ENCODE data around the gene PLEKHF1. TPM values are rescaled to one million over a fixed set of nuclear protein-coding genes. Genes with fewer than 3 reads are reported as not detected.

The PLEKHF1 gene
- 0.23 TPM for total RNA-seq (2013)
- polyA plus RNA-seq = under 1 TPM; 0.11 to 0.29 (median 0.26) TPM
- polyA minus RNA-seq = 0.42 and 0.80 TPM in 2 replicates
- total RNA-seq = 0 to 0.48 (median 0.25) reads per million in 11 experiments

- Histone ChIP-seq H3K9ac (ENCODE audit: insufficient read depth, low read length, poor library complexity, severe bottlenecking) (peak within 1 kb of the TSS; percentile 53), H3K27me3 (ENCODE audit: control insufficient read depth in 2 of 2, insufficient read depth in 2 of 2, low read length in 2 of 2) (peaks cover 0 to 11% of the 10 kb centered on the region in 2 donors), H3K4me1 (ENCODE audit: control insufficient read depth in 1 of 2, insufficient read depth in 2 of 2, low read length in 2 of 2) (peaks cover 10 to 16% of the 10 kb centered on the region in 2 donors), H4K20me1 (ENCODE audit: insufficient read depth, low read length) (no peaks in the 10 kb centered on the region), H3K9me3 (replicated peaks in 1 of 2; ENCODE audit: control insufficient read depth in 1 of 2, insufficient read depth in 1 of 2, low read length in 2 of 2) (no peaks in the 10 kb centered on the region), H3K4me2 (replicated peaks; ENCODE audit: extremely low read depth, low read length, poor library complexity, severe bottlenecking) (peak within 1 kb of the TSS; percentile 98), H3K36me3 (replicated peaks in 1 of 2; ENCODE audit: control insufficient read depth in 1 of 2, insufficient read depth in 2 of 2, low read length in 2 of 2) (no peaks in the 10 kb centered on the region), H3K79me2 (ENCODE audit: insufficient read depth, low read length) (no peaks in the 10 kb centered on the region), H3K4me3 (replicated peaks in 1 of 3; ENCODE audit: low read depth in 2 of 3, low read length in 3 of 3) (peak within 1 kb of the TSS; percentile 46 to 79 (median 47)), H2AFZ (ENCODE audit: insufficient read depth, low read depth, low read length, poor library complexity, severe bottlenecking) (peak within 1 kb of the TSS; percentile 91), H3K27ac (ENCODE audit: low read depth in 1 of 2, low read length in 2 of 2) (no peak within 1 kb of the TSS)
- under 1% methylated on average over 75 of the region's 75 CpGs for WGBS (ENCODE audit: insufficient coverage)
- H3K4me3 Mint-ChIP-seq = peak within 1 kb of the TSS; percentile 72 to 86
- peaks cover 3 to 24% (median 12%) of the 10 kb centered on the region in 3 donors for H3K27me3 Mint-ChIP-seq (ENCODE audit: low read depth in 3 of 3)
- peaks cover 20% of the 10 kb centered on the region for H3K4me1 Mint-ChIP-seq
- H3K9me3 Mint-ChIP-seq = peaks cover 0 to 2% (median 0%) of the 10 kb centered on the region in 7 donors
- peak within 1 kb of the TSS in 4 of 7 donors; percentile 11 to 66 (median 20) for H3K27ac Mint-ChIP-seq
- no peaks in the 10 kb centered on the region for H3K36me3 Mint-ChIP-seq
- intact Hi-C loops (cut with micrococcal nuclease) = loop anchor here (5.0 kb wide), 1 partner anchor 53 kb away; no protein-coding TSS in a partner anchor
- DNase-seq = peak; percentile 68 to 75 (median 75)
- no peak for TF ChIP-seq CTCF (IDR thresholded peaks at IDR 0.05)
Observed at GRCh38 chr19:29665215-29665825, at the start of gene PLEKHF1. TSS of gene PLEKHF1 (plus strand) at chr19:29665461. CDS start at chr19:29673840, 8,379 bp downstream.

GRCh38 chr19:29615891-29616425, 49.3 kb upstream of the PLEKHF1 start:
- Mint-ChIP-seq H3K27me3 (ENCODE audit: low read depth in 3 of 3) (peaks cover 3 to 9% (median 6%) of the 10 kb centered on the region in 3 donors), H3K4me1 (peaks cover 1% of the 10 kb centered on the region), H3K36me3 (peaks cover 47 to 56% of the 10 kb centered on the region in 2 donors), H3K4me3 (no peak overlapping the region), H3K27ac (peak overlapping the region in 2 of 7 donors; percentile 46 to 47), H3K9me3 (no peaks in the 10 kb centered on the region)
- no peak overlapping the region for H3K9ac ChIP-seq (ENCODE audit: insufficient read depth, low read length, poor library complexity, severe bottlenecking)
- no peaks in the 10 kb centered on the region for H3K79me2 ChIP-seq (ENCODE audit: insufficient read depth, low read length)
- H4K20me1 ChIP-seq (ENCODE audit: insufficient read depth, low read length) = no peaks in the 10 kb centered on the region
- peaks cover 50 to 60% of the 10 kb centered on the region in 2 donors for H3K36me3 ChIP-seq (replicated peaks in 1 of 2; ENCODE audit: control insufficient read depth in 1 of 2, insufficient read depth in 2 of 2, low read length in 2 of 2)
- 100% methylated on average over 10 of the region's 10 CpGs for whole genome bisulfite sequencing (ENCODE audit: insufficient coverage)
- no peaks in the 10 kb centered on the region for H3K9me3 ChIP-seq (replicated peaks in 1 of 2; ENCODE audit: control insufficient read depth in 1 of 2, insufficient read depth in 1 of 2, low read length in 2 of 2)
- H3K4me1 ChIP-seq (ENCODE audit: control insufficient read depth in 1 of 2, insufficient read depth in 2 of 2, low read length in 2 of 2) = no peaks in the 10 kb centered on the region
- TF ChIP-seq CTCF (IDR thresholded peaks at IDR 0.05) = no peak
- no peak for DNase-seq
- no peak overlapping the region for H2AFZ ChIP-seq (ENCODE audit: insufficient read depth, low read depth, low read length, poor library complexity, severe bottlenecking)
- H3K27ac ChIP-seq (ENCODE audit: low read depth in 1 of 2, low read length in 2 of 2) = no peak overlapping the region
- intact Hi-C loops (cut with micrococcal nuclease) = no loop called here
- no peak overlapping the region for H3K4me3 ChIP-seq (replicated peaks in 1 of 3; ENCODE audit: low read depth in 2 of 3, low read length in 3 of 3)
- no peak overlapping the region for H3K4me2 ChIP-seq (replicated peaks; ENCODE audit: extremely low read depth, low read length, poor library complexity, severe bottlenecking)
- H3K27me3 ChIP-seq (ENCODE audit: control insufficient read depth in 2 of 2, insufficient read depth in 2 of 2, low read length in 2 of 2) = no peaks in the 10 kb centered on the region
